GM12878 (cell line): ENCODE measurements around the gene SPRY1. TPM values are rescaled to one million over a fixed set of nuclear protein-coding genes. Genes with fewer than 3 reads are reported as not detected.
A peak's percentile ranks its signal among the peaks of the same experiment; 100 is the strongest.

Experiments used
- ATAC-seq: fragments of 200-7000 bp; cut with Tn5 transposase; 3 replicates; pipeline ENCODE4 v1.9.1; 2020; ENCODE audit warnings: mild to moderate bottlenecking, moderate library complexity
- BruUV-seq: library from RNA; stranded (reverse); fragments of 400-500 nt; replicated peaks from 2 replicates; lab custom pipeline; 2021; lab: Mats Ljungman, UMichigan
- CTCF ChIA-PET: fragments of 300-600 bp; sonication (Branson Sonifier 250); formaldehyde crosslinking; extraction: SDS; loops from one replicate; lab custom pipeline; 2021; ENCODE audit warnings: inconsistent platforms; lab: Yijun Ruan, JAX
- POLR2A ChIA-PET: fragments of 350-600 bp; formaldehyde crosslinking; extraction: SDS; loops from one replicate; lab custom pipeline; 2021; ENCODE audit warnings: inconsistent platforms; lab: Charles Lee
- RAD21 ChIA-PET: fragments of 300-600 bp; sonication (Branson Sonifier 250); formaldehyde crosslinking; loops from one replicate; lab custom pipeline; 2023; ENCODE audit warnings: antibody characterized with exemption; ENCODE audit not compliant: unreplicated experiment; lab: Charles Lee
- SMC1A ChIA-PET: fragments of 300-600 bp; sonication (Branson Sonifier 250); formaldehyde crosslinking; loops from one replicate; lab custom pipeline; 2023; ENCODE audit not compliant: unreplicated experiment, uncharacterized antibody; lab: Charles Lee
- DNase-seq: peaks from one replicate; pipeline ENCODE4 v3.0.0-alpha.2; 2011; ENCODE audit warnings: low read depth, low spot score
- FAIRE-seq: peaks from 3 replicates; lab custom pipeline; 2011; peaks lifted over from hg19 to GRCh38; lab: Jason Lieb, UNC
- H2AFZ ChIP-seq: 2 replicates; pipeline ENCODE4 v1.6.0; 2011; ENCODE audit warnings: low read depth, low read length, control low read depth; ENCODE audit not compliant: control insufficient read depth
- H3K27ac ChIP-seq: 2 replicates; pipeline ENCODE4 v1.5.1; 2011; ENCODE audit warnings: control low read depth; ENCODE audit not compliant: control insufficient read depth, insufficient read depth
- H3K27me3 ChIP-seq, 2 experiments: replicated peaks in 1 of 2; 2 replicates each; pipeline versions ENCODE4 v1.6.0 to v1.6.1; 2011; ENCODE audit warnings: low read length in 1 of 2; ENCODE audit not compliant: control insufficient read depth in 2 of 2, insufficient read depth in 2 of 2
- H3K36me3 ChIP-seq, 2 experiments: 2 replicates each; pipeline ENCODE4 v1.5.1; 2011; ENCODE audit warnings: low read length in 1 of 2; ENCODE audit not compliant: control insufficient read depth in 2 of 2, insufficient read depth in 2 of 2
- H3K4me1 ChIP-seq: 2 replicates; pipeline ENCODE4 v1.6.1; 2011; ENCODE audit warnings: mild to moderate bottlenecking, low read length, moderate library complexity, mixed read lengths; ENCODE audit not compliant: control insufficient read depth, insufficient read depth
- H3K4me2 ChIP-seq: 2 replicates; pipeline ENCODE4 v1.6.0; 2011; ENCODE audit warnings: control low read depth; ENCODE audit not compliant: control insufficient read depth, insufficient read depth
- H3K4me3 ChIP-seq: fragments of 200-600 bp; sonication (generic); 2 replicates; pipeline ENCODE4 v1.5.1; 2016
- H3K79me2 ChIP-seq: 2 replicates; pipeline ENCODE4 v1.6.0; 2011; ENCODE audit warnings: low read length; ENCODE audit not compliant: control insufficient read depth, insufficient read depth
- H3K9ac ChIP-seq: 2 replicates; pipeline ENCODE4 v1.8.0; 2011; ENCODE audit warnings: low read length, control low read depth, mixed read lengths; ENCODE audit not compliant: control insufficient read depth, insufficient read depth
- H3K9me3 ChIP-seq: replicated peaks from 3 replicates; pipeline ENCODE4 v1.5.1; 2011; ENCODE audit warnings: mild to moderate bottlenecking, low read length; ENCODE audit not compliant: control insufficient read depth, insufficient read depth
- H4K20me1 ChIP-seq: 2 replicates; pipeline ENCODE4 v1.6.0; 2011; ENCODE audit not compliant: control insufficient read depth, insufficient read depth
- EP300 ChIP-seq, 2 experiments: fragments of 150-350 bp in 1 of 2; IDR thresholded peaks; 2 replicates each; pipeline ENCODE4 v1.6.1; 2011 to 2012; ENCODE audit warnings: low read depth in 2 of 2, low read length in 2 of 2, borderline replicate concordance in 1 of 2, improper control_type of control experiment in 1 of 2, inconsistent platforms in 1 of 2; ENCODE audit not compliant: control insufficient read depth in 1 of 2
- RBBP5 ChIP-seq: fragments of 200-600 bp; sonication (generic); conservative IDR thresholded peaks from 2 replicates; pipeline ENCODE4 v1.6.1; 2016
- SPI1 ChIP-seq: IDR thresholded peaks from 2 replicates; pipeline ENCODE4 v1.6.1; 2011; ENCODE audit warnings: low read depth, mild to moderate bottlenecking, low read length, moderate library complexity, borderline replicate concordance; ENCODE audit not compliant: insufficient read depth
- ZNF384 ChIP-seq: IDR thresholded peaks from 2 replicates; pipeline ENCODE4 v1.6.1; 2012; ENCODE audit warnings: low read depth, mild to moderate bottlenecking, low read length, improper control_type of control experiment, borderline replicate concordance
- WGBS: methylation state at CpG from one replicate; pipeline ENCODE4 v1.1.6; 2016; ENCODE audit warnings: low lambda C conversion rate; ENCODE audit not compliant: insufficient replicate concordance, insufficient coverage; ENCODE audit errors: missing lambda C conversion rate; 5-methylcytosine and 5-hydroxymethylcytosine counted together
- in situ Hi-C: fragments of 300-500 bp; cut with MboI; formaldehyde crosslinking; loops from 9 replicates; pipeline ENCODE4 v1.14.3; 2018; ENCODE audit warnings: mixed read lengths
- intact Hi-C: fragments of 100-400 bp; cut with micrococcal nuclease; formaldehyde crosslinking; loops from one replicate; pipeline ENCODE4 v1.14.2; 2022; ENCODE audit not compliant: unreplicated experiment
- polyA plus RNA-seq, 11 experiments: library from polyadenylated mRNA; depleted of rRNA in 4 of 11; unstranded in 6 of 11; stranded (reverse) in 5 of 11; fragments of >200 nt; fragmentation: Nextera tagmentation in 4 of 11; fragmentation: Illumina TruSeq in 1 of 11; extraction: Ambion mirVana in 4 of 11; extraction: Trizol in 1 of 11; gene quantifications; 1 replicate in 1 of 11; 2 replicates in 10 of 11; pipeline versions ENCODE4 v1.2.1 to v1.2.3, GENCODE V29; 2011 to 2016; ENCODE audit warnings: inconsistent platforms in 2 of 11, missing spikeins in 2 of 11, low read depth in 1 of 11
- total RNA-seq, 4 experiments: library from RNA; depleted of rRNA in 3 of 4; stranded (reverse); fragments of >200 nt in 3 of 4; fragmentation: Illumina TruSeq in 1 of 4; extraction: Trizol in 1 of 4; gene quantifications; 2 replicates each; pipeline versions ENCODE4 v1.2.1 to v1.2.3, GENCODE V29; 2013 to 2021

Gene SPRY1
- total and polyA plus RNA-seq, 10 of the 15 experiments (the other 5 are each of a cell fraction or from before 2014, with no cell fraction given) = 0.05 to 5.7 (median 0.23) TPM; not detected in 2

GRCh38 chr4:123443401-123444289 lies 47.0 kb downstream of the SPRY1 start:
- BruUV-seq = no TSS peak
- no peaks in the 10 kb centered on the region for H3K36me3 ChIP-seq
- no peaks in the 10 kb centered on the region for H4K20me1 ChIP-seq
- DNase-seq (peak; percentile 54), FAIRE-seq (no peak), ATAC-seq (peak; percentile 89)
- POLR2A ChIA-PET = interaction anchor here (1.2 kb wide), 1 partner anchor 30 kb away, joined by 3 read pairs; no protein-coding TSS in a partner anchor
- H3K27ac ChIP-seq = peak overlapping the region; percentile 43; the same call in 1 of the 2 replicates
- TF ChIP-seq ZNF384 (peak; percentile 85), EP300 (IDR thresholded peaks at IDR 0.05; ENCODE audit: borderline replicate concordance in 1 of 2, control insufficient read depth in 1 of 2, low read depth in 2 of 2, low read length in 2 of 2) (0 out of 4 replicates have a peak, but pooled peaks of 1 of the 2 experiments have one; percentile 23), SPI1 (peak; percentile 34; the same call in 1 of the 2 replicates), RBBP5 (no peak)
- no peaks in the 10 kb centered on the region for H3K9me3 ChIP-seq
- 12% methylated on average over 5 of the region's 5 CpGs for WGBS
- intact Hi-C loops (loop anchor here (2.0 to 5.0 kb wide), 2 partner anchors 45 to 144 kb away; no protein-coding TSS in a partner anchor), in situ Hi-C loops (no loop called here)
- H3K9ac ChIP-seq = no peak overlapping the region
- no peaks in the 10 kb centered on the region for H3K27me3 ChIP-seq
- SMC1A ChIA-PET = interaction anchor here (1.0 to 2.1 kb wide), 11 partner anchors 9 to 145 kb away, joined by 3 to 12 read pairs (median 5); no protein-coding TSS in a partner anchor
- no peaks in the 10 kb centered on the region for H3K79me2 ChIP-seq
- CTCF ChIA-PET = interaction anchor here (0.7 to 1.8 kb wide), 3 partner anchors 26 to 46 kb away, joined by 3 to 6 read pairs (median 3); no protein-coding TSS in a partner anchor
- peak overlapping the region; percentile 49; the same call in 1 of the 2 replicates for H3K4me2 ChIP-seq
- peaks cover 6% of the 10 kb centered on the region for H3K4me1 ChIP-seq
- H2AFZ ChIP-seq = peak overlapping the region; percentile 55
- H3K4me3 ChIP-seq = peak overlapping the region; percentile 29; the same call in 1 of the 2 replicates
- RAD21 ChIA-PET = interaction anchor here (0.7 to 2.1 kb wide), 11 partner anchors 22 to 218 kb away, joined by 3 to 11 read pairs (median 4); partner anchors contain the start of gene SPRY1
